ENCODE results near the gene PARP14.
"Not testable (repeated sequence)": the region's sequence is repeated elsewhere in the genome, so short reads cannot be mapped to it uniquely, and the experiment has no call there.

PARP14 gene, protein sequence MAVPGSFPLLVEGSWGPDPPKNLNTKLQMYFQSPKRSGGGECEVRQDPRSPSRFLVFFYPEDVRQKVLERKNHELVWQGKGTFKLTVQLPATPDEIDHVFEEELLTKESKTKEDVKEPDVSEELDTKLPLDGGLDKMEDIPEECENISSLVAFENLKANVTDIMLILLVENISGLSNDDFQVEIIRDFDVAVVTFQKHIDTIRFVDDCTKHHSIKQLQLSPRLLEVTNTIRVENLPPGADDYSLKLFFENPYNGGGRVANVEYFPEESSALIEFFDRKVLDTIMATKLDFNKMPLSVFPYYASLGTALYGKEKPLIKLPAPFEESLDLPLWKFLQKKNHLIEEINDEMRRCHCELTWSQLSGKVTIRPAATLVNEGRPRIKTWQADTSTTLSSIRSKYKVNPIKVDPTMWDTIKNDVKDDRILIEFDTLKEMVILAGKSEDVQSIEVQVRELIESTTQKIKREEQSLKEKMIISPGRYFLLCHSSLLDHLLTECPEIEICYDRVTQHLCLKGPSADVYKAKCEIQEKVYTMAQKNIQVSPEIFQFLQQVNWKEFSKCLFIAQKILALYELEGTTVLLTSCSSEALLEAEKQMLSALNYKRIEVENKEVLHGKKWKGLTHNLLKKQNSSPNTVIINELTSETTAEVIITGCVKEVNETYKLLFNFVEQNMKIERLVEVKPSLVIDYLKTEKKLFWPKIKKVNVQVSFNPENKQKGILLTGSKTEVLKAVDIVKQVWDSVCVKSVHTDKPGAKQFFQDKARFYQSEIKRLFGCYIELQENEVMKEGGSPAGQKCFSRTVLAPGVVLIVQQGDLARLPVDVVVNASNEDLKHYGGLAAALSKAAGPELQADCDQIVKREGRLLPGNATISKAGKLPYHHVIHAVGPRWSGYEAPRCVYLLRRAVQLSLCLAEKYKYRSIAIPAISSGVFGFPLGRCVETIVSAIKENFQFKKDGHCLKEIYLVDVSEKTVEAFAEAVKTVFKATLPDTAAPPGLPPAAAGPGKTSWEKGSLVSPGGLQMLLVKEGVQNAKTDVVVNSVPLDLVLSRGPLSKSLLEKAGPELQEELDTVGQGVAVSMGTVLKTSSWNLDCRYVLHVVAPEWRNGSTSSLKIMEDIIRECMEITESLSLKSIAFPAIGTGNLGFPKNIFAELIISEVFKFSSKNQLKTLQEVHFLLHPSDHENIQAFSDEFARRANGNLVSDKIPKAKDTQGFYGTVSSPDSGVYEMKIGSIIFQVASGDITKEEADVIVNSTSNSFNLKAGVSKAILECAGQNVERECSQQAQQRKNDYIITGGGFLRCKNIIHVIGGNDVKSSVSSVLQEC (N-terminal part only)

DNA sequence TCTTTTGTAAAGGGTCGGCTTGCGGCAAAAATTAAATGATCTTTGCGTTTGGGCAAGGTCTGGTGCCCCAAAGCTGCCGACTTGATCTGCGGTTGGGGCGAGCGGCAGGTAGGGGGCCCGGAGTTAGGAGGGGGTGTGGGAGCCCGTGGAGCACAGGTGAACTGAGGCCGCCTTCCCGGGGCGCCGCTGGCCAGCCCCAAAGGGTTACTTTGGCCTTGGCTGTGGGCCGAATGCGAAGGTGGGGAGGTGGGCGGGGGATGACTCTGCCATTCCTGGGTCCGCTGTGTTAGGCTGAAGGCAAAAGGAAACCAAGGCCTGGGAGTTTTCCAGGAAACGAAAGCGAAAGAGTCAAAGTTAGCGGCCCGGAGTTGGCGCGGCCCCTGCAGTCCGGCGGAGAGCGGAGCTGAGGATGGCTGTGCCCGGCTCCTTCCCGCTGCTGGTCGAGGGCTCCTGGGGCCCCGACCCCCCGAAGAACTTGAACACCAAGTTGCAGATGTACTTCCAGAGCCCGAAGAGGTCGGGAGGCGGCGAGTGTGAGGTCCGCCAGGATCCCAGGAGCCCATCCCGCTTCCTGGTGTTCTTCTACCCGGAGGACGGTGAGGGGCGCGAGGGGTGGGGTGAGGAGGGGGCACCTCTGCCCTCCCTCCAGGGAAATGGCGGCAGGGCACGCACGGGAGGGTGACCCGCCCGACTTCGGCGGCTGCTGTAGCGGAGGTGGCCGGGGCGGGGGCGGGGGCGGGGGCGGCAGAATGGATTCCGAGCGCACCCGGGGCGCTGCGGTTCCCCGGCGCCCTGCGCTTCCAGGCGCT lies at the start of gene PARP14:
PARP14 (plus strand) TSS at position 365 of the 809 bp plus-strand sequence; CDS start at position 410, 45 bp downstream.
- FAIRE-seq (no peak), DNase-seq (ENCODE audit: low spot score) (peak; percentile 70)

- DNase-seq (ENCODE audit: low spot score) = peak; percentile 61
- FAIRE-seq = peak; percentile 9
Observed at GRCh38 chr3:122635789-122636188, 44.9 kb upstream of the PARP14 start.

GRCh38 chr3:122636697-122637096 lies 43.9 kb upstream of the PARP14 start:
- FAIRE-seq (no peak), DNase-seq (ENCODE audit: low spot score) (no peak)

- DNase-seq (ENCODE audit: low spot score) (no peak), FAIRE-seq (no peak)
Observed at GRCh38 chr3:122640437-122640999, 40.1 kb upstream of the PARP14 start.

DNA sequence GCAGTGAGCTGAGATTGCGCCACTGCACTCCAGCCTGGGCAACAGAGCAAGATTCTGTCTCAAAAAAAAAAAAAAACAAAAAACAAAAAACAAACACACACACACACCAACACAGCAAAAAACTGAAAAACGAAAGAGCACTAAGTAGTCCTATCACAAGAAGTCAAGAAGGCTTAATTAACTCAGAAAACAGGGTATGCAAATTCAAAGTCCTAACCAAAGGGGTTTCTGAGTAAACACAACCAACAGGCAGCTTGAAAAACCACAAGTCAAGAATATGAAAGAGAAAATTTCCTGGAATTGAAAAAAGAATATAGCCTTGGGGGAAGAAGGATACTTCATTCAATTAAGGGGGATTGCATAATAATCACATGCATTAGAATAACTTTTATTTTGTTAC lies 37.7 kb upstream of the PARP14 start:
- DNase-seq (ENCODE audit: low spot score) (no peak), FAIRE-seq (no peak)

DNA sequence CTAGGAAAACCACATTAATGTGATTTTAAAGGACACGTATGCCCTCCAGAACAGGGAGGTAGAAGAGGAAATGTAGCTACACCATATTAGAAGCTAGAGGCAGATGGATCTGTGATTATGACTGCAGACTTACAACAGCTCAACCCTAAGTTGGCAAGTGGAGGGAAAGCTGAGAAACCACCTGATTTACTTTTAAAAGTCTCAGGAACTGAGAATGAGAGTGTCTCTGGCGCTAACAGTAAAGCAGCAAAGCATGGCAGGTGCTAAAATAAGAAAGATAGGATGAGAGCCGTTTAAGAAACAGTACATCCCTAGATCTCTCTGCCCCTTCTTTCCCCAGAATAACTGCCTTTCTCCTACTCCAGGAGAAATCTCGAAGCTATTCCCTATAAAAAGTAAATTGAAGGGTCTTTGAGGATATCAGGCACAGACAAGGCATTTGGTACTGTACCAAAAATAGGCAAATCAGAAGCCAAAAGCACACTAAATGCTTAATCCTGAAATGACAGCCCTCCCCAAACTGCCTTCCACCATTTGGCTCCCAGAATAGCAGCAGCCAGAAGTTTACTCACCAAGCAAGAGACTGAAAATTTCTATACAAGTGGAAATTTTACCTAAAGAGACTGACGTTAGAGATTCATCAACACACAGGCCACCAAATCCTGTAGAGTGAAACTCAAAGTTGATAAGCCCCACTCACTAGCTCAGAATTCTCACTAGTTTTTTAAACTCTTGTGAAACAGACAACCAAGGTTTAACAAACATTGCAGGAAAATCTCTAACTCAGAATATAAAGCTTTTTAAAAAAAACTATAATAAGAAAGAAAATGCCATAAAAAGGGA lies 34.3 kb upstream of the PARP14 start:
- FAIRE-seq = no peak
- no peak for DNase-seq (ENCODE audit: low spot score)

- FAIRE-seq; DNase-seq (ENCODE audit: low spot score): not testable (repeated sequence)
Observed at GRCh38 chr3:122651233-122651907, 29.3 kb upstream of the PARP14 start.

GRCh38 chr3:122651962-122652361 lies 28.7 kb upstream of the PARP14 start:
- DNase-seq (ENCODE audit: low spot score); FAIRE-seq: not testable (repeated sequence)

- not testable (repeated sequence) for DNase-seq (ENCODE audit: low spot score); FAIRE-seq
Observed at GRCh38 chr3:122658336-122658735, 22.3 kb upstream of the PARP14 start.

DNA sequence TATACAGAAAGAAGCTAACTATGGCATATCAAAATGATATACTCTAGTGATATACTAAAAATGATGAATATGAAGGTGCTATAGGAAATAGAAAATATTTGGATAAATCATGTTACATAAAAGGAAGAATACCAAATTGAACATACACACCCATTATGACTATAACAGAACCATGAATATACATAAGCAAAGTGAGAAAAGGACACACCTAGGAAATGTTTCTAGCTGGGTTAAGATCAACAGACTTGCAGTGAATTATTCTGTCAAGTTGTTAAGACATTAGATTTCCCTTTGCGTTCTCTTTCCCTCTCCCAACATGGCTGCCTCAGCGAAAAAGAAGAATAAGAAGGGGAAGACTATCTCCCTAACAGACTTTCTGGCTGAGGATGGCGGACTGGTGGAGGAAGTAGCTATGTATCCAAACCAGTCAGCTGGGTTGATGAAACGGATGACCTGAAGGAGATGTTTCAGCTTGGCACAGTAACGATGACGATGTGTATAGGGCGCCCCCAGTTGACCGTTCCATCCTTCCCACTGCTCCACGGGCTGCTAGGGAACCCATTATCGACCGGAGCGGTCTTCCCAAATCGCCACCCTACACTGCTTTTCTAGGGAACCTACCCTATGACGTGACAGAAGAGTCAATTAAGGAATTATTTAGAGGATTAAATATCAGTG lies 20.2 kb upstream of the PARP14 start:
- DNase-seq (ENCODE audit: low spot score) (no peak), FAIRE-seq (no peak)

GRCh38 chr3:122661633-122662032 lies 19.0 kb upstream of the PARP14 start:
- FAIRE-seq (no peak), DNase-seq (ENCODE audit: low spot score) (no peak)

GRCh38 chr3:122662505-122662904 lies 18.1 kb upstream of the PARP14 start:
- no peak for FAIRE-seq
- no peak for DNase-seq (ENCODE audit: low spot score)

GRCh38 chr3:122665226-122665786 lies 15.3 kb upstream of the PARP14 start:
- DNase-seq (ENCODE audit: low spot score) (no peak), FAIRE-seq (no peak)

DNA sequence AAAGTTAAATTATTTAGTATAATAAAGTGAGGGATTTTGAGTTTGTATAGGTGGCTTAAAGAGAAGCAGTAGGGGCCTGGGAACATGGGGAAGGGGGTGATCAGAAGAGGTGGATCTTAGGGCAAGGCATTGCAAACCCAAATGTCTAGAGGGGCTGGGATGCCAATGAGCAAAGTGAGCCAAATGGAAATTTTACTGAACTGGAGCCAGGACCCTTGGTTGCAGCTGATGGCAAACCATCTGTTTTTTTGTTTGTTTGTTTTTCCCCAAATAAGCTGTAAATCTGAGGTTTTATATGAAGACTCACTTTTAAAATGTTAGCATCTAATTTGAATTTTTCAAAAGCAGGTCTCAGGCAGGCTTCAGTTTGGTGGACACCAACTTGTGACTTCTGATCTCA lies 14.8 kb upstream of the PARP14 start:
- DNase-seq (ENCODE audit: low spot score) (no peak), FAIRE-seq (no peak)

DNA sequence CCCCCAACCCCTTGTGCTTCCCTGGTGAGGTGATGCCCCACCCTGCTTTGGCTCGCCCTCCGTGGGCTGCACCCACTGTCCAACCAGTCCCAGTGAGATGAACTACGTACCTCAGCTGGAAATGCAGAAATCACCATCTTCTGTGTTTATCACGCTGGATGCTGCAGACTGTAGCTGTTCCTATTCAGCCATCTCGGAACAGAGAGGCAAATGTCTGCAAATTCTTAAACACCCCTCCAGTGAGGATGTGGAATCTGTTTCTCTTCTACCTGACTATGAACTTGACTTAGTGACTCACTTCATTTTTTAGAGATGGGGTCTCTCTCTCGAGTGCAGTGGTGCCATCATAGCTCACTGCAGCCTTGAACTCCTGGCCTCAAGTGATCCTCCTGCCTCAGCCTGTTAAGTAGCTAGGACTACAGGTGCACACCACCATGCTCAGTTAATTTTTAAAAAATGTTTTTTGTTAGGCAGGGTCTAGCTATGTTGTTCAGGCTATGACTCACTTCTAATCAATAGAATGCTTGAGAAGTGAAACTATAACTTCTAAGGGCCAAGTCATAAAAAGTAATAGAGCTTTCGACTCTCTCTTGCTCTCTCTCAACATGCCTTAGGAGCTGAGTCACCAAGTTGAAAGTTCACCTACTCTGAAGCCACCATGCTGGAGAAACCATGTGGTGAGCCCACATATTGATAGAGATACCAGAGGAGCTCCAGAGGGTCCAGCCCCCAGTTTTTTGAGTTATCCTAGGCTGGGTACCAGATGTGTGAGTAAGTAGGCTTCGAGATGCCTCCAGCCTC lies 11.5 kb upstream of the PARP14 start:
- DNase-seq (ENCODE audit: low spot score) (peak; percentile 70), FAIRE-seq (peak; percentile 50)

DNA sequence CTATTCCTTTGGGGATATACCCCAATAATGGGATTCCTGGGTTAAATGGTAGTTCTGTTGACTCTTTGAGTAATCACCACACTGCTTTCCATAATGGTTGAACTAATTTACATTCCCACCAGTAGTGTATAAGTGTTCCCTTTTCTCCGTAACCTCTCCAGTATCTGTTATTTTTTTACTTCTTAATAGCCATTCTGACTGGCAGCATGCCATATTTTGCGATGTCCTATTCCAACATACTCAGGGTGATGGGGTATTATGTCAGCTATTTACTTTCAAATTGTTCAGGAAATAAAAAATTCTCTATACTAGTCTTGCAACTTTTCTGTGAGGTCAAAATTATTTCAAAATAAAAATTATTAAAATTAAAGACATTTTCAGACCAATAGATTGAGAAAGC lies 9.1 kb upstream of the PARP14 start:
- FAIRE-seq = no peak

GRCh38 chr3:122674339-122674738 lies 6.3 kb upstream of the PARP14 start:
- DNase-seq (ENCODE audit: low spot score) (no peak), FAIRE-seq (no peak)

More for the DNA sequence above, 9.1 kb upstream of the PARP14 start:
- DNase-seq (ENCODE audit: low spot score) = no peak

Data from urothelium cell line (cell line).